ENCODE data around the gene DHRS13. TPM values are rescaled to one million over a fixed set of nuclear protein-coding genes. Genes with fewer than 3 reads are reported as not detected.
A peak's percentile ranks its signal among the peaks of the same experiment; 100 is the strongest.

Gene DHRS13
- polyA plus RNA-seq, 1 donor (not counting 4 experiments of a cell fraction or from before 2014, with no cell fraction given): 3.4 TPM

DNA sequence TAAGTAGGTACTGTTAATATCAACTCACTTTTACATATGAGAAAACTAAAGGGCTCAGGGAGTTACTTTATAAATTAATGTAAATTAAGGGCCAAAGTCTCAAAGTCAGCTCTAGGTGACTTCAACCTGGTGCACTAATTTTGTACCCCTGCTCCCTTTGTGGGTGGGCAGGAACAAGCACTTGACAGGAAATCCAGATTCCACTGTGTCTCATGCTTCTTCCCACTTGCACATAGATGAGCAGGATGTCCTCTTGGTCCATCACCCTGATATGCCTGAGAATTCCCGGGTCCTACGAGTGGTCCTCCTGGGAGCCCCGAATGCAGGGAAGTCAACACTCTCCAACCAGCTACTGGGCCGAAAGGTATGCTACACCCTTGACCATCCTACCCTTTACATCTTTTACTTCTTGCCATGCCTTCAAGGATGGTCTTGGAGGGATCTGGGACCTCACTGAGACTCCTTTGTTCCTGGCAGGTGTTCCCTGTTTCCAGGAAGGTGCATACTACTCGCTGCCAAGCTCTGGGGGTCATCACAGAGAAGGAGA, 46.8 kb downstream of the DHRS13 start:
- dilution Hi-C loops (cut with MboI; ENCODE audit: extremely low pct_ligation_motif_present, low sequenced_read_pairs): no loop called here
- peaks cover 27 to 29% of the 10 kb centered on the region in 2 experiments for H3K36me3 ChIP-seq (ENCODE audit: control insufficient read depth in 2 of 2, extremely low read depth in 1 of 2, insufficient read depth in 2 of 2, low read length in 2 of 2)
- TF ChIP-seq EZH2 (IDR thresholded peaks at IDR 0.05; ENCODE audit: low read length): no peak
- TF ChIP-seq, protein P1, sequence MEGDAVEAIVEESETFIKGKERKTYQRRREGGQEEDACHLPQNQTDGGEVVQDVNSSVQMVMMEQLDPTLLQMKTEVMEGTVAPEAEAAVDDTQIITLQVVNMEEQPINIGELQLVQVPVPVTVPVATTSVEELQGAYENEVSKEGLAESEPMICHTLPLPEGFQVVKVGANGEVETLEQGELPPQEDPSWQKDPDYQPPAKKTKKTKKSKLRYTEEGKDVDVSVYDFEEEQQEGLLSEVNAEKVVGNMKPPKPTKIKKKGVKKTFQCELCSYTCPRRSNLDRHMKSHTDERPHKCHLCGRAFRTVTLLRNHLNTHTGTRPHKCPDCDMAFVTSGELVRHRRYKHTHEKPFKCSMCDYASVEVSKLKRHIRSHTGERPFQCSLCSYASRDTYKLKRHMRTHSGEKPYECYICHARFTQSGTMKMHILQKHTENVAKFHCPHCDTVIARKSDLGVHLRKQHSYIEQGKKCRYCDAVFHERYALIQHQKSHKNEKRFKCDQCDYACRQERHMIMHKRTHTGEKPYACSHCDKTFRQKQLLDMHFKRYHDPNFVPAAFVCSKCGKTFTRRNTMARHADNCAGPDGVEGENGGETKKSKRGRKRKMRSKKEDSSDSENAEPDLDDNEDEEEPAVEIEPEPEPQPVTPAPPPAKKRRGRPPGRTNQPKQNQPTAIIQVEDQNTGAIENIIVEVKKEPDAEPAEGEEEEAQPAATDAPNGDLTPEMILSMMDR (optimal IDR thresholded peaks at IDR 0.05 in 1 of 3, IDR thresholded peaks at IDR 0.05 in 1 of 3, conservative IDR thresholded peaks at IDR 0.05 in 1 of 3; ENCODE audit: extremely low read depth in 1 of 3, insufficient read depth in 2 of 3, low read length in 3 of 3): no peak
- no peak overlapping the region for H2AFZ ChIP-seq (ENCODE audit: control insufficient read depth, low read length)
- no peaks in the 10 kb centered on the region for H3K9me1 ChIP-seq (ENCODE audit: control insufficient read depth, extremely low read depth, insufficient read depth, low read length)
- no peak for FAIRE-seq
- DNase-seq (ENCODE audit: low read depth, low spot score): no peak
- no peaks in the 10 kb centered on the region for H4K20me1 ChIP-seq (ENCODE audit: control insufficient read depth, extremely low read depth, insufficient read depth, low read length)
- peaks cover 11% of the 10 kb centered on the region for H3K4me1 ChIP-seq (ENCODE audit: control insufficient read depth, extremely low read depth, insufficient read depth, low read length)
- H3K4me2 ChIP-seq (ENCODE audit: control insufficient read depth, extremely low read depth, insufficient read depth, low read depth, low read length): peak overlapping the region; percentile 96
- no peaks in the 10 kb centered on the region for H3K27me3 ChIP-seq (ENCODE audit: control insufficient read depth, extremely low read depth, insufficient read depth, low read length)
- H3K9me3 ChIP-seq (ENCODE audit: control insufficient read depth, low read depth, low read length): no peaks in the 10 kb centered on the region
- no peak overlapping the region for H3K9ac ChIP-seq (ENCODE audit: control insufficient read depth, extremely low read depth, insufficient read depth, low read length)
- no peak overlapping the region for H3K4me3 ChIP-seq (ENCODE audit: control insufficient read depth in 2 of 3, extremely low read depth in 1 of 3, insufficient read depth in 2 of 3, low read depth in 1 of 3, low read length in 3 of 3)
- no peak overlapping the region for H3K27ac ChIP-seq (ENCODE audit: control insufficient read depth, insufficient read depth, low read length)
- peaks cover 15% of the 10 kb centered on the region for H3K79me2 ChIP-seq (ENCODE audit: control insufficient read depth, insufficient read depth, low read length)

DNA sequence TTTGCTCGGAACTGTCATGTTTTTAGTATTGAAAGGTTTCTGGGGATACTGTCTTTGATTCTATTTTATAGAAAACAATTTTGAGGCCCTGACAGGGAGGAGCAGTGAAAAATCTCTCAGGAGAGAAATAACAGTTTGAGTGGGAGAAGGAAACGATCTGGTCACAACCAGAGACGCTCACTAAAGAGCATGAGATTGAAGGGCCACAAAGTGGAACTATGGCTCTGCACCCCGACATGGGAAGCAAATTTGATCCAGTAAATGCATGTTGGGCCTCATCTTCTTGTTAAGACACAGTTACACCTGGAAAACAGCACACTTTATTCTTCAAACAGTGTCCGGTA, 47.6 kb downstream of the DHRS13 start:
- DNase-seq (ENCODE audit: low read depth, low spot score): no peak
- no peaks in the 10 kb centered on the region for H3K9me1 ChIP-seq (ENCODE audit: control insufficient read depth, extremely low read depth, insufficient read depth, low read length)
- H3K27me3 ChIP-seq (ENCODE audit: control insufficient read depth, extremely low read depth, insufficient read depth, low read length): no peaks in the 10 kb centered on the region
- no peaks in the 10 kb centered on the region for H3K9me3 ChIP-seq (ENCODE audit: control insufficient read depth, low read depth, low read length)
- H3K4me2 ChIP-seq (ENCODE audit: control insufficient read depth, extremely low read depth, insufficient read depth, low read depth, low read length): peak overlapping the region; percentile 96
- no peaks in the 10 kb centered on the region for H4K20me1 ChIP-seq (ENCODE audit: control insufficient read depth, extremely low read depth, insufficient read depth, low read length)
- peaks cover 22 to 25% of the 10 kb centered on the region in 2 experiments for H3K36me3 ChIP-seq (ENCODE audit: control insufficient read depth in 2 of 2, extremely low read depth in 1 of 2, insufficient read depth in 2 of 2, low read length in 2 of 2)
- peak overlapping the region; percentile 88 for H3K9ac ChIP-seq (ENCODE audit: control insufficient read depth, extremely low read depth, insufficient read depth, low read length)
- H2AFZ ChIP-seq (ENCODE audit: control insufficient read depth, low read length): peak overlapping the region; percentile 93
- H3K27ac ChIP-seq (ENCODE audit: control insufficient read depth, insufficient read depth, low read length): peak overlapping the region; percentile 73
- H3K79me2 ChIP-seq (ENCODE audit: control insufficient read depth, insufficient read depth, low read length): peaks cover 15% of the 10 kb centered on the region
- H3K4me3 ChIP-seq (ENCODE audit: control insufficient read depth in 2 of 3, extremely low read depth in 1 of 3, insufficient read depth in 2 of 3, low read depth in 1 of 3, low read length in 3 of 3): peak overlapping the region; percentile 72 to 88 (median 87)
- dilution Hi-C loops (cut with MboI; ENCODE audit: extremely low pct_ligation_motif_present, low sequenced_read_pairs): no loop called here
- TF ChIP-seq, protein P1 (optimal IDR thresholded peaks at IDR 0.05 in 1 of 3, IDR thresholded peaks at IDR 0.05 in 1 of 3, conservative IDR thresholded peaks at IDR 0.05 in 1 of 3; ENCODE audit: extremely low read depth in 1 of 3, insufficient read depth in 2 of 3, low read length in 3 of 3): no peak
- TF ChIP-seq EZH2 (IDR thresholded peaks at IDR 0.05; ENCODE audit: low read length): no peak
- no peak for FAIRE-seq
- H3K4me1 ChIP-seq (ENCODE audit: control insufficient read depth, extremely low read depth, insufficient read depth, low read length): peaks cover 11% of the 10 kb centered on the region

Data from keratinocyte (primary cell).